ENCODE measurements around the gene CCDC85C.

CCDC85C gene

GRCh38 chr14:99541677-99542470, 62.1 kb downstream of the CCDC85C start:
- DNase-seq (ENCODE audit: low read depth in 1 of 2, low spot score in 1 of 2): no peak

DNA sequence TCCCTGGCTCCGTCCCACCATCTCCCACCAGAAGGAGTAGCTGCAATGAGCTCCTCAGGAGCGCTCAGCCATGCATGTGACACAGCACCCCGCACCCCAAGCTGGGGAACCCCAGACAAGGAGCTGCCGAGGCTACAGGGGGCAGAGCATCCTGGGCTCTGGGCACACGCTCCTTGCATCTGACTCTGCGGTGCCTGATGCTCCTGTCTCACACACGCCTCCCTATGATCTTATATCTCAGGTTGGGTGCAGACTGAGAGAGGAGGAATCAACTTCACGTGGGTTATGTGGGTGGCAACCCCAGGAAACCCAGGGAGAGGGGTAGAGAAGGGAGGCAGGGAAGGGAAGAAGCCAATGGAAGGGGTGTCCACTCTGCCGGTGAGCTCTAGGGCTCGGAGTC, 62.8 kb downstream of the CCDC85C start:
- DNase-seq (ENCODE audit: low read depth in 1 of 2, low spot score in 1 of 2): no peak

GRCh38 chr14:99540196-99541032, 63.6 kb downstream of the CCDC85C start:
- no peak for DNase-seq (ENCODE audit: low read depth in 1 of 2, low spot score in 1 of 2)

DNA sequence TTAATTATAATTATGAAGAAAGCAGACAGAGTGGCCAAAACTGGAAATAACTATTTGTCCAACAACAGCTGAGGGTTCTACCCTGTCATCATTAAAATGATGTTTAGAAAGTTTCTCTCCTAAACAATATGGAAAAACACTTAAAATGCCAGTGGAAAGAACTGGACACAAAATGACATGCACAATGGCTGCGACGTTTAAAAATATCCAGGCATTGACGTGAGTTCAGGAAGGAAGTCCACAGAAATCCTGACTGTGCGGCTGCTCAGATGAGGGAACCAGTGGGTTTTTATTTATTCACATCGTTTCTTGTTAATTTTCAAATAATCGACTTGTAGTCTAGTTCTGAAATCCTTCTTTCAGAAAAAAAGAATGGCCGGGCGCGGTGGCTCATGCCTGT, 64.5 kb downstream of the CCDC85C start:
- DNase-seq (ENCODE audit: low read depth in 1 of 2, low spot score in 1 of 2): no peak

DNA sequence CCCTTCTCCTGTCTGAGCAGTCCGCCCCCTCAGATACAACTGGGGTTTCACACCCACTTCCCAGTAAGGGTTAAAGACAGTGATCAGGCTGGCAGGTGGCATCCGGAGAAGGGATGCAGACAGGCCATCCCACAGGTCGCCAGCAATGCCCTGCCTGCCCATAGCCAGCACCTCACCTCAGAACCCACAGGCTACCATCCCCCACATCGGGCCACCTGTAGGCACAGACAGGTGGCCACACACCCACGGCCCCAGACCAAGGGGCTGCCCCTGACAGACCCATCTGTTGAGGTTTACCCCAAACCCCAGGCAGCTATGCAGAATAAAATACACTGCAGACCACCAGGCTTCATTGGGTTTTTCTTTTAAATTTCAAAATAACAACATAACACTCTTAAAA, 65.3 kb downstream of the CCDC85C start:
- no peak for DNase-seq (ENCODE audit: low read depth in 1 of 2, low spot score in 1 of 2)

DNA sequence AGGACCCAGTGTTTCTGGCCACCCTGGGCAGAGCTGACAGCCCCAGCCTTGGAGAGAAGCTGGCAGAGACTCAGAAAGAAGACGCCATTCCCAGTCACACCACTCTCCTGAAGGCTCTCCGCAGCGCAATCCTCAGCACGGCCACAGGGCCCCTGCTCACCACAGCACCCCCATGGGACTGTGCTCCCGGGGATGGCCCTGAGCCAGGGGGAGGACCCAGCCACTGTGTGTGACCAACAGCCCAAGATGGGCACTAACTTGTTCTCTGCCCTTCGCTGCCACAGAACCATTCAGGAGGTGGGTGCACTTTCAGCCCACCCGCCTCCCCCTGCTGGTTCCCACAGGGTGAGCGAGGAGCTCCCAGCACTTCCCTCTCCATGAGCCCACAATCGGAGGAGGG, 65.7 kb downstream of the CCDC85C start:
- DNase-seq (ENCODE audit: low read depth in 1 of 2, low spot score in 1 of 2): no peak

- DNase-seq (ENCODE audit: low read depth in 1 of 2, low spot score in 1 of 2): no peak
Observed at GRCh38 chr14:99537399-99537798, 66.6 kb downstream of the CCDC85C start.

GRCh38 chr14:99535908-99536778, 67.9 kb downstream of the CCDC85C start:
- DNase-seq (ENCODE audit: low read depth in 1 of 2, low spot score in 1 of 2): no peak

GRCh38 chr14:99535448-99535847, 68.6 kb downstream of the CCDC85C start:
- no peak for DNase-seq (ENCODE audit: low read depth in 1 of 2, low spot score in 1 of 2)

- DNase-seq (ENCODE audit: low read depth in 1 of 2, low spot score in 1 of 2): no peak
Observed at GRCh38 chr14:99534863-99535262, 69.1 kb downstream of the CCDC85C start.

GRCh38 chr14:99534333-99534732, 69.7 kb downstream of the CCDC85C start:
- DNase-seq (ENCODE audit: low read depth in 1 of 2, low spot score in 1 of 2): no peak

GRCh38 chr14:99532310-99532709, 71.7 kb downstream of the CCDC85C start:
- no peak for DNase-seq (ENCODE audit: low read depth in 1 of 2, low spot score in 1 of 2)

GRCh38 chr14:99531251-99532096, 72.5 kb downstream of the CCDC85C start:
- no peak for DNase-seq (ENCODE audit: low read depth in 1 of 2, low spot score in 1 of 2)

DNA sequence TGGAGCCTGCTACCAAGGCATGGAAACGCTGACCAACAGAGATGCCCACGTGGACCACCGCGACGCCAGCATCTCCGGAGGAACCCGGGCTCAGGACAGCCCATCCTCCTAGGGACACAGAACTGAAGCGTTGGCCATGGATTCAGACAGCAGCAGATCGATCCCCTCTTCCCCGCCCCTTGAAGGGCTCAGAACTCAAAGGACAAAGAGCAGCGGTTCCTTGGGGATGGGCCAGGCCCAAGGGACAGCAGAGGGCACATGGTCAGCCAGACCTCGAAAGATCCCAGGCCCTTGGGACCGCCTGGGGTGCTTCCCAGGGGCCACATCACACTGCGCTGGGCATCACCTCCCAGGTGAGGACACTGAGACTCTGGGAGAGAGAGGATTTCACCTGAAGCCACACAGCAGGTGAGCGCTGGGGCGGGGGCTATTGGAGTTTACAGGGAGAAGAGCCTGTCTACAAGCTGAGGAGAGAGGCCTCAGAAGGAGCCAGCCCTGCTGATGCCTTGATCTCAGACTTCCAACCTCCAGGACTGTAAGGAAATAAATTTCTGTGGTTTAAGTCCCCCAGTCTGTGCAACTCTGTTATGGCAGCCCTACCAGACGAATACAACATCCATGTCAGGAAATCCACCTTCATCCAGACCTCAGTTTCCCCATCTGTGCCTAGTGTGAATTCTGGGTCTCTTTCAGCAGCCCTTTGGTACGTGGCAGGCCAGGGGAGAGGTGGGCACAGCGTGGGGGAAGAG, 73.4 kb downstream of the CCDC85C start:
- no peak for DNase-seq (ENCODE audit: low read depth in 1 of 2, low spot score in 1 of 2)

DNA sequence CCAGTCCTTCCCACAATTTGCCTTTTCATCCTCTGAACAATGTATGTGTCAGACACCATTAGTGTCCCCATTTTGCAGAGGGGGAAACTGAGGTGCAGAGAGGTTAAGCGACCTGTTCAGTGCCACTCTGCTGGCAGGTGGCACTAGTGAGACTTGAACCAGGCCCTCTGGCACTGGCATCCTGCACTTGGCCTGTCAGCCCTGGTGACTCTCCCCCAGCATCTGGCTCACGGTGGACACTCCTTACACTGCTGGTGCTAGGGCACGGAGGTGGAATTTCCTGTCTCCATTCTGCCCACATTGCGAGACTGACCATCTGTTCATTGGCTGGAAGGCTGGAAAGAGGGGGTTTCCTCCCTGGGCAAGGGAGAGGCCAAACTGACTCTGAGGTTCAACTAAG, 74.1 kb downstream of the CCDC85C start:
- DNase-seq (ENCODE audit: low read depth in 1 of 2, low spot score in 1 of 2): no peak

GRCh38 chr14:99527427-99528076, 76.5 kb downstream of the CCDC85C start:
- DNase-seq (ENCODE audit: low read depth in 1 of 2, low spot score in 1 of 2): no peak

DNA sequence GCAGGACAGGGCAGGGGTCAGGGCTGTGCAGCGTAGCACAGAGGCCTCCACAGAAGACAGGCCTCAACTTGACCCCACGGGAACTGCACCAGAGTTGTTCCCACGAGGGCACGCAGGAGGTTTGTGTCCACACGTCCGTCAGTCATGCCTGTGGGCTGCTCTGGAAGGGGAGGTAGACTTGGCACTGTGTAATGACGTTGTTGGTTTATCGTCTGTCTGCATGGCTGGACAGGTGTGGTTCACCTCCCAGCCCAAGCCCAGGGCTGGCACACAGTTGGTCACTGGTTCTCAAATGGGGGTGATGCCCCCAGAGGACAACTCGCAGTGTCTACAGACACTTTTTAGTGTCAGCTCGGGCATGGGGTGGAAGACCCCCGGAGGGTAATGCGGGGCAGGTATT, 77.0 kb downstream of the CCDC85C start:
- DNase-seq (ENCODE audit: low read depth in 1 of 2, low spot score in 1 of 2): no peak

- DNase-seq (ENCODE audit: low read depth in 1 of 2, low spot score in 1 of 2): no peak
Observed at GRCh38 chr14:99525699-99526080, 78.3 kb downstream of the CCDC85C start.

All from activated T-helper 1 cell treated with anti-CD3 and anti-CD28 coated beads, Interleukin-2, amount 50 U/mL, for 16 hours (primary cell).